Hepatic stellate cell (primary cell): ENCODE results near the gene POM121L2.
"Not testable (repeated sequence)": the region's sequence is repeated elsewhere in the genome, so short reads cannot be mapped to it uniquely, and the experiment has no call there.

Experiments
- DNase-seq: peaks from one replicate; pipeline ENCODE4 v3.0.0; 2011; ENCODE audit warnings: low spot score

The POM121L2 gene

DNA sequence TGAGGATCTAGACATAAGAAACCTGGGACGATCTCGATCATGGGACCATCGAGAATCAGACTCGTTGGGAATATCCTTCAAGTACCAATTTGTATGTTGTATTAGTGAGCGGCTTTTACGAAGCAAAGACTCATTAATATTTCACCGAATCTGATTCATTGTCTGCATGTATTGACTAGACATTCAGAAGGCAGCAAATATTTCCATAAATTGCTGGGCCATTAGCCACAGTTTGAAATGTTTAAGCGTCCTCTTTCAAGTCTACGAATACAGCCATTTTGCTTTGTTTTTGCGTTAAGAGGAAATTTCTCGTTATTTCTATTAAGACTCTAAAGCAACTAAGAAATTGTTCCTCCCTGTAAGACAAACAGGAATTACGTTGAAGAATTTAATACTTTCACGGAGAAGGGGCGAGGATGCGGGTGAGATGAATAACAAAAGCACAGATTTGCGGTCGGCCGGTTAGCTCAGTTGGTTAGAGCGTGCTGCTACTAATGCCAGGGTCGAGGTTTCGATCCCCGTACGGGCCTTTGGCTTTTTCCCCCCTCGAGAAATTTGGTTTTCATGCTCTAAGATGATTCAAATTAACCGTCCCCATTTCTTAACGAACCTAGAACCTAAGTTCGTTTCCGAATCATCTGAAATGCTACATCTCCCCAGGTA is 18.5 kb downstream of the POM121L2 start:
- no peak for DNase-seq

- DNase-seq, result no peak
Measured at GRCh38 chr6:27290850-27291208, 21.2 kb downstream of the POM121L2 start.

DNA sequence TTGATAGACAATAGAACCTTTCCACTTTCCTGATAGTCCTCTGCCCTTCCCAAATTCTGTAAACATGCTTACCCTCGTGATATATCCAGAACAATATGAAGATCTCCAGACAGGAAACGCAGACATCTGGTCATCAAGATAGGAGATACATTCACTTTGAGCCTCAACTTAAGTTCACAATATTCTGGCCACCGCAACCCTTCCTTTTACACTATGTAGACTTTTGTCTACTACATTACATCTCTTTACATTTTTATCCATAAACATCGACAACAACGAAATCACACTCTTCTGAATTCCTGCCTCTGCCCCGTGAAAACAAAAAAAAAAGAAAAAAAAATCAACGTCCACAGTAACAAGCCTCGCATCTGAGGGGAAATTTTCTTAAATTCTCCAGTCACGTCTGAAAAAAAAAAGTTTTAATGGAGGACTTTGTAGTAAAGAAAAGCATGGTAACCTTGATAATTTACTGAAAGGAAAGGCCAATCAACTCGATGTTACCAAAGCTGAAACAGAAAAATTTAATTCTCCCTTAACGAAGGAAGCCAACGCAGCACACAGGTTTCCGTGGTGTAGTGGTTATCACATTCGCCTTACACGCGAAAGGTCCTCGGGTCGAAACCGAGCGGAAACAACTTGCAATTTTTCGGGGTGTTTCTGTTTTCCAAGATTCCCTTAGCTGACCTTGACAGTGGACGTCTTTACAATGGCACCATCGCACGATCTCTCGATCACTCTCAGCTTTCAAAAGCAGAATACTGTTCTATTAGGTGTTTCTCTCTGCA is 21.8 kb downstream of the POM121L2 start:
- no peak for DNase-seq

GRCh38 chr6:27288136-27289044 is 23.7 kb downstream of the POM121L2 start:
- DNase-seq, result no peak

GRCh38 chr6:27287751-27288135 is 24.3 kb downstream of the POM121L2 start:
- no peak for DNase-seq

- no peak for DNase-seq
Measured at GRCh38 chr6:27286141-27286540, 25.9 kb downstream of the POM121L2 start.

DNA sequence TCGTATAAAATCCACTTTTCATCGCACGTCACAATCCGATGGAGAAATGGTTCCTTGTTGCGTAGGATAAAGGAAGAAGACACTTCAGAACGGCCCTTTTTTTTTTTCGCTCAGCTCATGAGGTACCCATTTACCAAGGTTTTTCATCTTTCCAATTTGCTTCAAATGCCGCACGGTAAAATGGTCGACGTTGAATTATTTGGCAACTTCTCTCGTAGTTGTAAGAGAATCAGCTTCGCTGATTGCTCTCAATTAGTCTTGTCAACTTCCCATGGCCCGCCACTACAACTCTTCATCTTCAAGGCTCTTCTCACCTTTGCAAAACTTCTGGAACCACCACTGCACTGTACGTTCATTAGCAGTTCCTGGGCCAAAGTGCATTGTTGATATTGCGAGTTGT is 28.8 kb downstream of the POM121L2 start:
- DNase-seq, result no peak

GRCh38 chr6:27281569-27281968 is 30.5 kb downstream of the POM121L2 start:
- no peak for DNase-seq

- DNase-seq, result no peak
Measured at GRCh38 chr6:27281105-27281539, 31.0 kb downstream of the POM121L2 start.

GRCh38 chr6:27280540-27281000 is 31.5 kb downstream of the POM121L2 start:
- DNase-seq, result no peak

- DNase-seq, result peak; percentile 34
Measured at GRCh38 chr6:27280064-27280539, 32.0 kb downstream of the POM121L2 start.

DNA sequence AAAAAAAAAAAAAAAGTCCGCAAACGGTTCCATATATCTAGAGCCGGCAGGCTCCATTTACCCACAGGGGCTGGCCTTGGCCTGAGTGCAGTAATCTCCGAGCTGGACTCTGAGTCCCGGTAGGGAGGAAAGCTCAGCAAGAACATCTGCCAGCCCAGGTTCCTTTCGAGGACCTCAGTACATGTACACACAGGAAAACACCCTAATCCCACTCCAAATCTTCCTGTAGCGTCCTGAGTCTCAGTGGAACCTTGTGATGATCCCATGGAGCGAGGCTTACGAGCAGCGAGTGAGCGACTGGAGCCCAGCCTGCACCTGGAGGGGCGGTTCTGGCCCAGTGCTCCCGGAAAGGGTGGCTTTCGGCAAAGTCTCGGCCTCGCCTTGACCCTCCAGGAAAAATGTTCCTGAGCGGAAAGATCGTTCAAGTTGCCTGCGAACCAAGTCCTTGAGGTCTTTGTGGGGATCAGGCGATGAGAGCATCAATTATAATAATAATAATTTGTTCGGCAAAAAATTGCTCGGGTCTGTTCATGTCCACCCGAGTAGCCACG is 32.5 kb downstream of the POM121L2 start:
- no peak for DNase-seq

GRCh38 chr6:27275025-27275956 is 36.8 kb downstream of the POM121L2 start:
- DNase-seq, result no peak

DNA sequence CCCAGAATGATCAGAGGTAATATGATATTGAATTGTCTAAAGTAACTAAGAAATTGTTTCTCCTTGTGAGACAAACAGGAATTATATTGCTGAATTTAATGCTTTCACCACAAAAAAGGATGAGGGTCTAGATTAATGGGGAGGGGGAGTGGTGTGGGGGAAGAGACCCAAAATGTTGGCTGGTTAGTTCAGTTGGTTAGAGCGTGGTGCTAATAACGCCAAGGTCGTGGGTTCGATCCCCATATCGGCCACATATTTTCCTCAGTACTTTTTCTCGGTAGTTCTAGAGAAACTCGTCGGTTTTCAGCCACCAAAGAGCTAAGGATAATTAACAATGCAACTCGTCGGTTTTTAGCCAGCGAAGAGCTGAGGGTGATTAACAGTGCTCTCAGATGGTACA is 38.3 kb downstream of the POM121L2 start:
- no peak for DNase-seq

GRCh38 chr6:27268803-27269202 is 43.3 kb downstream of the POM121L2 start:
- DNase-seq, result no peak

DNA sequence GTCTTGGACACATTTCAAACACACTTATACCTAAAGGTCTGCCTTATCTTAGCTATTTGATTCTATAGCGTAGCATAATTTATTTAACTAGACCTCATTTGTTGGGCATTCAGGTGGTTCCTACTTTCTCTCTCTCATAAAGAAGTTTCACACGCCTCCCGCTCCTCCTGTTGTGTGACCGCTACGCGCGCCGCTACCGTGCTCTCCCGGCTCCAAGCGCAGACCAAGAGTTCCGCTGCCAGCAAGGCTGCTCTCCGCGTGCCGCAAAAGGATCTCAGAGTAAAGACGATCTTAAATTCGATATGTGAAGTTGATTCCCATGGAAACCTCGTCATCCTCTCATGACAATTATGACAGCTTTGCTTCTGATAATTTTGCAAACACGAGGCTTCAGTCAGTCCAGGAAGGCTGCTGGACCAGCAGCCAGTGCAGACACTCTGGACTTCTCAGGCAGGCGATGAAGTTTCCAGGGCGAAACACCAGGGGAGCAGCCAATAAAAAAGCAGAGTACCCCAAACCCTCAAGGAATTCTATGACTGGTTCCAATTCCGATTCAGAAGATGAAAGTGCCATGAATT is 44.1 kb downstream of the POM121L2 start:
- no peak for DNase-seq

- DNase-seq, result not testable (repeated sequence)
Measured at GRCh38 chr6:27267003-27267402, 45.1 kb downstream of the POM121L2 start.

GRCh38 chr6:27263886-27264285 is 48.2 kb downstream of the POM121L2 start:
- DNase-seq, result no peak

GRCh38 chr6:27260836-27261375 is 51.2 kb downstream of the POM121L2 start:
- DNase-seq, result no peak

DNA sequence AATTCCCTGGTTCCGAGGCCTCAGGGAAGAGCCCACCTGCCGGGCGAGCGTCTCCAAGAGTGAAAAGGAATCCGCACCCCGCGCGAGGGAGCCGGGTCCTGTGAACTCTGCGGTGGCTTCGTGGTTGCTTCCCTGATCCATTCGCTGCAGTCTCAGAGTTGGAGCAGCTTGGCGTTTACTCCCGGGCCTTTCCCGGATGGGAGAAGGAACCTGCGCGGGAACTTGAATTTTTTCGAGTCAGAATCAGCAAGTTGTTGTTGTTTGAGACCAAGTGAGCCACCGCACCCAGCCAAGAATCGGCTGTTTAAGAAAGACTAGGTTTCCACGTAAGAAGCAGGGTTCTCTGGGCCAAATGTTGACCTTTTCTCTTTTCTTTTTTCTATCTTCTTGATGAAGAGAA is 51.7 kb downstream of the POM121L2 start:
- no peak for DNase-seq
